HFFc6 (cell line): ENCODE results near the gene SULF2. TPM values are rescaled to one million over a fixed set of nuclear protein-coding genes. Genes with fewer than 3 reads are reported as not detected.

Experiments used
- DNase-seq: peaks from one replicate; pipeline ENCODE4 v3.0.0-alpha.2; 2018
- H3K27ac Mint-ChIP-seq: 2 replicates; pipeline ENCODE4 v1.8.0; 2020; ENCODE audit warnings: mild to moderate bottlenecking, mixed read lengths
- H3K27me3 Mint-ChIP-seq: 2 replicates; pipeline ENCODE4 v1.8.0; 2021; ENCODE audit warnings: mild to moderate bottlenecking, moderate library complexity, mixed read lengths; ENCODE audit not compliant: insufficient read depth
- H3K36me3 Mint-ChIP-seq: 2 replicates; pipeline ENCODE4 v1.8.0; 2021; ENCODE audit warnings: low read depth, mixed read lengths
- H3K4me1 Mint-ChIP-seq: 2 replicates; pipeline ENCODE4 v1.8.0; 2020; ENCODE audit warnings: low read depth, mixed read lengths
- H3K4me3 Mint-ChIP-seq: 2 replicates; pipeline ENCODE4 v1.8.0; 2020; ENCODE audit warnings: mild to moderate bottlenecking, moderate library complexity, mixed read lengths
- H3K9me3 Mint-ChIP-seq: 2 replicates; pipeline ENCODE4 v1.8.0; 2020; ENCODE audit warnings: mild to moderate bottlenecking, mixed read lengths
- total RNA-seq, 6 experiments: library from RNA; stranded (reverse); fragmentation: NEBNext Ultra II Directional; extraction: Animal tissue kit (Norgen Biotek cat#: 25700); gene quantifications; 2 replicates in 1 of 6; 3 replicates in 5 of 6; pipeline ENCODE4 v1.2.3, GENCODE V29; 2021
- TF ChIP-seq, protein P1 (sequence below): fragments of 200-600 bp; sonication (generic); IDR thresholded peaks from 2 replicates; pipeline ENCODE4 v1.5.0; 2021; ENCODE audit warnings: antibody characterized with exemption, mild to moderate bottlenecking

The SULF2 gene
- total RNA-seq, 6 experiments from 2014 or later: 0.23 to 1.3 (median 0.33) TPM

DNA sequence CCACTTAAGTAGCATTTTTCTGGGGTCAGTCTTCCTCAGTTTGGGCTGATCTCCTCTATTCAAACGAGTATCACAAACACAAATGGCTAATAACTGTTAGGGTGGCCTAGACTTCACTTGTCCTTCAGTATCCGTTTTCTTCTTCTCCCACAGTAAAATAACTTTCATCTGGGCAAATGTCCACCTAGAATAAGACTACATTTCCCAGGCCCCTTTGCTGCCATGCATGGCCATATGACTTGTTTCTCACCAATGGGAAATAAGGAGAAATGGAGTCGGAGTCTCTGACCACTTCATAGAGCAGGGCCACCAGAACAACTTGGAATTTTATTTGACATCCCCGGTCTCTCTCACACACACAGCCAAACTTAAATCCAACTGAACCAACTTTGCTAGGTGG, 51.4 kb downstream of the SULF2 start:
- TF ChIP-seq, protein P1, sequence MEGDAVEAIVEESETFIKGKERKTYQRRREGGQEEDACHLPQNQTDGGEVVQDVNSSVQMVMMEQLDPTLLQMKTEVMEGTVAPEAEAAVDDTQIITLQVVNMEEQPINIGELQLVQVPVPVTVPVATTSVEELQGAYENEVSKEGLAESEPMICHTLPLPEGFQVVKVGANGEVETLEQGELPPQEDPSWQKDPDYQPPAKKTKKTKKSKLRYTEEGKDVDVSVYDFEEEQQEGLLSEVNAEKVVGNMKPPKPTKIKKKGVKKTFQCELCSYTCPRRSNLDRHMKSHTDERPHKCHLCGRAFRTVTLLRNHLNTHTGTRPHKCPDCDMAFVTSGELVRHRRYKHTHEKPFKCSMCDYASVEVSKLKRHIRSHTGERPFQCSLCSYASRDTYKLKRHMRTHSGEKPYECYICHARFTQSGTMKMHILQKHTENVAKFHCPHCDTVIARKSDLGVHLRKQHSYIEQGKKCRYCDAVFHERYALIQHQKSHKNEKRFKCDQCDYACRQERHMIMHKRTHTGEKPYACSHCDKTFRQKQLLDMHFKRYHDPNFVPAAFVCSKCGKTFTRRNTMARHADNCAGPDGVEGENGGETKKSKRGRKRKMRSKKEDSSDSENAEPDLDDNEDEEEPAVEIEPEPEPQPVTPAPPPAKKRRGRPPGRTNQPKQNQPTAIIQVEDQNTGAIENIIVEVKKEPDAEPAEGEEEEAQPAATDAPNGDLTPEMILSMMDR: no peak
- DNase-seq: no peak
- H3K4me1 Mint-ChIP-seq: no peaks in the 10 kb centered on the region
- H3K27ac Mint-ChIP-seq: no peak overlapping the region
- H3K9me3 Mint-ChIP-seq: no peaks in the 10 kb centered on the region; the same call in 1 of the 2 replicates
- H3K4me3 Mint-ChIP-seq: no peak overlapping the region
- peaks cover 15% of the 10 kb centered on the region for H3K27me3 Mint-ChIP-seq
- no peaks in the 10 kb centered on the region for H3K36me3 Mint-ChIP-seq

DNA sequence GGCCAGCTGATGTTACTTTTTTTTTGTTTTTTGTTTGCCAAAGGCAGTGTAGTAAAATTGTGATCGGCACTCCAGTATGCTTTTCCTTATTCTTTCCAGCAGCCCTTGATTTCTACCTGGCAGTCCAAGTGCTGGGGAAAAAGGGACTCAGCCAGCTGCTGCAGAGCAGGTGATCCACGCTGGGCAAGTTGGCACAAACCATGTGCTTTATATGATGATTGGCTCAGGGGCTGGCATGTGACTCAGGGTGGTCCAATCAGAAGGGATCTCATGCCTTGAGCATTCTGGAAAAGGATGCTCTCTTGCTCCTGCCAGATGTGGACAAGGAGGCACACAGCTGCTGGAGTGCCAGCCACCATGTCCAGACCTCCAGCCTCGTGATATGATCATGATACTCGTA, 54.5 kb downstream of the SULF2 start:
- no peak overlapping the region for H3K27ac Mint-ChIP-seq
- H3K36me3 Mint-ChIP-seq: no peaks in the 10 kb centered on the region
- H3K9me3 Mint-ChIP-seq: no peaks in the 10 kb centered on the region
- TF ChIP-seq, protein P1: no peak
- peaks cover 15% of the 10 kb centered on the region for H3K27me3 Mint-ChIP-seq
- no peaks in the 10 kb centered on the region for H3K4me1 Mint-ChIP-seq
- DNase-seq: no peak
- H3K4me3 Mint-ChIP-seq: no peak overlapping the region

DNA sequence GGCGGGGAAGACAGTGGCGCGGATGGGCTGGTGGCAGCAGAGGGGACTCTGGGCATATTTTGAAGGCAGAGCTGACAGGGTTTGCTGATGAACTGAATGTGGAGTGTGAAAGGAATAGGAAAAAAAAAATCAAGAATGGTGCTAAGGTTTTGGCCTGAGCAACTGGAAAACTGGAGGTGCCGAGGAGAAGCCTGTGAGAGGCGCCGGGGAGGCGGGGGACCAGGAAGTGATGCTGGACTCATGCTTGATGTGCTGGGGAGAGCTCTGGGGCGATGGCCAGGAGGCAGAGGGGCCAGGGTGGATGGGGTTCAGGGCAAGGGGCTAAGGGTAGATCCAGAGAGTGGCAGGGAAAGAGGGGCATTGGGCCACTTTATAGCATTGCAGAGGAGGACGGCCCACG, 55.8 kb downstream of the SULF2 start:
- peaks cover 15% of the 10 kb centered on the region for H3K27me3 Mint-ChIP-seq
- H3K4me1 Mint-ChIP-seq: peaks cover 3% of the 10 kb centered on the region; the same call in 1 of the 2 replicates
- TF ChIP-seq, protein P1: no peak
- H3K36me3 Mint-ChIP-seq: no peaks in the 10 kb centered on the region
- DNase-seq: no peak
- no peak overlapping the region for H3K4me3 Mint-ChIP-seq
- no peaks in the 10 kb centered on the region for H3K9me3 Mint-ChIP-seq
- H3K27ac Mint-ChIP-seq: no peak overlapping the region

DNA sequence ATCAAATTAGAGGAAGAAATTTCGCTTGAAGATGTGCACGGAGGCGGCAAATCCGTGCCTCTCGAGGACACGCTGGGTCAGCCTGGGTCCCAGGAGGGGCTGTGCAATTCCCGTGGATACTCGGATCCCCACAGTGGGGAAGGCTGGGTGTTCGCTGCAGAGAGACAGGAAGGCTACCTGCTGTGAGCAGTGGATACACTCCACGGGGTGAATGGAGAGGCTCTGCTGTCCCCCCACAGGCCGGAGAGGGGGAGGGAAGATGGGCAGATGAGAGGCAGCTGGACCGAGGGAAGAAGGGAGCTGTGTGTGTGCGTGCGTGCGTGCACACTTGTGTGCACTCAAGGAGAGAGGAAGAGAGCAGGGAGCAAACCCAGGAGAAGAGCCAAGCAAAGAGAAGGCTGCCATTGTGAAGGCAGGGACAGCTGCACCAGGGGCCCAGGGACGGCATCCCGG, 57.3 kb downstream of the SULF2 start:
- Mint-ChIP-seq H3K4me1 (peaks cover 11% of the 10 kb centered on the region; the same call in 1 of the 2 replicates), H3K9me3 (no peaks in the 10 kb centered on the region), H3K4me3 (no peak overlapping the region), H3K27ac (no peak overlapping the region), H3K27me3 (peaks cover 22% of the 10 kb centered on the region), H3K36me3 (no peaks in the 10 kb centered on the region)
- TF ChIP-seq, protein P1: no peak
- DNase-seq: no peak

DNA sequence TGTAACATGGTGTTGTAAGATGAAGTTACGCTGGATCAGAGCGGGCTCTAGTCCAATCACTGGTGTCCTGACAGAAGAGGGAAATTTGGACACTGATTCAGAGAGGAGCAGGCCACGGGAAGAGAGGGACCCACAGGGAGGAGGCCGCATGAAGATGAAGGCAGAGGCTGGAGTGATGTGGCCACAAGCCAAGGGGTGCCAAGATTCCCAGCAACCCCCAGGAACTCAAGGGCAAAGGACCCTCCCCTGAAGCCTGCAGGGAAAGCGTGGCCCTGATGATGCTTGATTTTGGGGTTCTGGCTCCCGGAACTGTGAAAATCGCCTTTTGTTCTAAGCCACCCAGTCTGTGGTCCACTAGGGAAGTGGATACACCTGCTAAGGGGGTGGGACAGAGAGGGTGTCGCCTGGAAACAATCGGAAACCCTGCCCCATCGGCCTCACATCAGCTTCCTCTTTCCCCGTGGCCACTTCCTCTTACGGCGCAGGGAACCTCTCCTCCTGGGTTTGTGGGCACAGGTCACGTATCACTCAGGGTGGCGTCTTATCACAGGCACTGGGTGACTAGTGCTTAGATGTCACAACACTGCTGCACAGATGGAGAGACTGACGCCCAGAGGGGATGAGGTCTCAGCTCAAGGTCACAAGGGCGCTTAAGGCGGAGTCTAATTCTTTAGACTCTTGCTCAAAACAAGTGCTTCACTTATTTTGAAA, 58.0 kb downstream of the SULF2 start:
- no peak for DNase-seq
- no peaks in the 10 kb centered on the region for H3K9me3 Mint-ChIP-seq
- TF ChIP-seq, protein P1: no peak
- no peaks in the 10 kb centered on the region for H3K36me3 Mint-ChIP-seq
- peaks cover 11% of the 10 kb centered on the region; the same call in 1 of the 2 replicates for H3K4me1 Mint-ChIP-seq
- H3K27ac Mint-ChIP-seq: no peak overlapping the region
- peaks cover 22% of the 10 kb centered on the region for H3K27me3 Mint-ChIP-seq
- no peak overlapping the region for H3K4me3 Mint-ChIP-seq
